B cell (primary cell): Measurements from ENCODE around the gene CRYBG3.

Experiments
- EZH2 ChIP-seq: IDR thresholded peaks from 2 replicates; pipeline ENCODE4 v1.6.1; 2012; ENCODE audit warnings: borderline replicate concordance, low read depth, mild to moderate bottlenecking, moderate library complexity, low read length; ENCODE audit not compliant: insufficient read depth, poor library complexity, severe bottlenecking
- TF ChIP-seq, protein P1 (sequence below): fragments of 200-600 bp; IDR thresholded peaks from one replicate; pipeline ENCODE4 v1.8.0; 2022; ENCODE audit warnings: antibody characterized with exemption, mild to moderate bottlenecking

GRCh38 chr3:97958396-97958795 lies 136.6 kb downstream of the CRYBG3 start:
- TF ChIP-seq, protein P1, sequence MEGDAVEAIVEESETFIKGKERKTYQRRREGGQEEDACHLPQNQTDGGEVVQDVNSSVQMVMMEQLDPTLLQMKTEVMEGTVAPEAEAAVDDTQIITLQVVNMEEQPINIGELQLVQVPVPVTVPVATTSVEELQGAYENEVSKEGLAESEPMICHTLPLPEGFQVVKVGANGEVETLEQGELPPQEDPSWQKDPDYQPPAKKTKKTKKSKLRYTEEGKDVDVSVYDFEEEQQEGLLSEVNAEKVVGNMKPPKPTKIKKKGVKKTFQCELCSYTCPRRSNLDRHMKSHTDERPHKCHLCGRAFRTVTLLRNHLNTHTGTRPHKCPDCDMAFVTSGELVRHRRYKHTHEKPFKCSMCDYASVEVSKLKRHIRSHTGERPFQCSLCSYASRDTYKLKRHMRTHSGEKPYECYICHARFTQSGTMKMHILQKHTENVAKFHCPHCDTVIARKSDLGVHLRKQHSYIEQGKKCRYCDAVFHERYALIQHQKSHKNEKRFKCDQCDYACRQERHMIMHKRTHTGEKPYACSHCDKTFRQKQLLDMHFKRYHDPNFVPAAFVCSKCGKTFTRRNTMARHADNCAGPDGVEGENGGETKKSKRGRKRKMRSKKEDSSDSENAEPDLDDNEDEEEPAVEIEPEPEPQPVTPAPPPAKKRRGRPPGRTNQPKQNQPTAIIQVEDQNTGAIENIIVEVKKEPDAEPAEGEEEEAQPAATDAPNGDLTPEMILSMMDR = no peak
- no peak for TF ChIP-seq EZH2
